Testis (tissue), 2 donors: ENCODE measurements around the gene GPR157.

Experiments
- CTCF ChIP-seq, 3 experiments: fragments of 450-650 bp in 2 of 3; fragments of 200-600 bp in 1 of 3; sonication (generic) in 1 of 3; IDR thresholded peaks; one replicate each; pipeline ENCODE4 v1.5.1; 2016 to 2019; ENCODE audit warnings: antibody characterized with exemption in 3 of 3, mild to moderate bottlenecking in 2 of 3, moderate library complexity in 1 of 3
- POLR2A ChIP-seq: fragments of 450-650 bp; IDR thresholded peaks from one replicate; pipeline ENCODE4 v1.6.1; 2017; ENCODE audit warnings: antibody characterized with exemption, mild to moderate bottlenecking, moderate library complexity

GRCh38 chr1:9065213-9065751, 63.6 kb downstream of the GPR157 start:
- TF ChIP-seq CTCF (IDR thresholded peaks at IDR 0.05) (no peak), POLR2A (no peak)
